HepG2 (cell line): ENCODE measurements around the gene PSME3IP1. TPM values are rescaled to one million over a fixed set of nuclear protein-coding genes. Genes with fewer than 3 reads are reported as not detected.

Experiments
- CBFB ChIP-seq: sonication (generic); formaldehyde crosslinking; IDR thresholded peaks from 2 replicates; pipeline ENCODE4 v1.4.0; 2020; ENCODE audit warnings: missing genetic modification reagents
- FOXA3 ChIP-seq: IDR thresholded peaks from 2 replicates; pipeline ENCODE4 v1.6.1; 2016; ENCODE audit warnings: missing genetic modification reagents, missing compliant biosample characterization
- FOXM1 ChIP-seq: sonication (generic); formaldehyde crosslinking; IDR thresholded peaks from 2 replicates; pipeline ENCODE4 v1.5.0; 2020; ENCODE audit warnings: missing genetic modification reagents
- FOXO1 ChIP-seq: sonication (generic); formaldehyde crosslinking; IDR thresholded peaks from 2 replicates; pipeline ENCODE4 v1.4.0; 2020; ENCODE audit warnings: missing genetic modification reagents
- KDM3A ChIP-seq: IDR thresholded peaks from 2 replicates; pipeline ENCODE4 v1.6.1; 2018; ENCODE audit warnings: low read depth, missing compliant biosample characterization
- MATR3 ChIP-seq: sonication (generic); formaldehyde crosslinking; IDR thresholded peaks from 2 replicates; pipeline ENCODE4 v1.4.0; 2020; ENCODE audit warnings: missing genetic modification reagents
- NR2C2 ChIP-seq: sonication (generic); formaldehyde crosslinking; IDR thresholded peaks from 2 replicates; pipeline ENCODE4 v1.4.0; 2020; ENCODE audit warnings: missing genetic modification reagents, mild to moderate bottlenecking, moderate library complexity, borderline replicate concordance
- ONECUT2 ChIP-seq: sonication (generic); formaldehyde crosslinking; IDR thresholded peaks from 2 replicates; pipeline ENCODE4 v1.4.0; 2020; ENCODE audit warnings: missing genetic modification reagents
- RCOR2 ChIP-seq: IDR thresholded peaks from 2 replicates; pipeline ENCODE4 v1.6.1; 2016; ENCODE audit warnings: missing biosample characterization, missing genetic modification reagents
- RXRB ChIP-seq: IDR thresholded peaks from 2 replicates; pipeline ENCODE4 v1.6.1; 2016; ENCODE audit warnings: borderline replicate concordance, missing genetic modification reagents, missing compliant biosample characterization
- ZBTB1 ChIP-seq: sonication (generic); formaldehyde crosslinking; IDR thresholded peaks from 2 replicates; pipeline ENCODE4 v1.4.0; 2020; ENCODE audit warnings: missing genetic modification reagents, borderline replicate concordance
- ZNF10 ChIP-seq: sonication (generic); formaldehyde crosslinking; IDR thresholded peaks from 2 replicates; pipeline ENCODE4 v1.4.0; 2020; ENCODE audit warnings: mild to moderate bottlenecking, low read depth, missing genetic modification reagents, borderline replicate concordance
- ZNF160 ChIP-seq: sonication (generic); formaldehyde crosslinking; IDR thresholded peaks from 2 replicates; pipeline ENCODE4 v1.8.0; 2022; ENCODE audit warnings: mild to moderate bottlenecking, inconsistent platforms, missing genetic modification reagents
- ZNF251 ChIP-seq: sonication (generic); formaldehyde crosslinking; IDR thresholded peaks from 2 replicates; pipeline ENCODE4 v1.9.0; 2021; ENCODE audit warnings: mild to moderate bottlenecking, missing genetic modification reagents
- ZNF326 ChIP-seq: sonication (generic); formaldehyde crosslinking; IDR thresholded peaks from 2 replicates; pipeline ENCODE4 v1.4.0; 2020; ENCODE audit warnings: missing genetic modification reagents, borderline replicate concordance
- ZNF616 ChIP-seq: sonication (generic); formaldehyde crosslinking; IDR thresholded peaks from 2 replicates; pipeline ENCODE4 v1.5.0; 2020; ENCODE audit warnings: low read depth, mild to moderate bottlenecking, missing genetic modification reagents
- ZNF747 ChIP-seq: sonication (generic); formaldehyde crosslinking; IDR thresholded peaks from 2 replicates; pipeline ENCODE4 v1.8.1; 2023; ENCODE audit warnings: missing genetic modification reagents, mild to moderate bottlenecking, borderline replicate concordance
- ZNF83 ChIP-seq: sonication (generic); formaldehyde crosslinking; IDR thresholded peaks from 2 replicates; pipeline ENCODE4 v1.4.0; 2020; ENCODE audit warnings: missing genetic modification reagents, mild to moderate bottlenecking, borderline replicate concordance
- ZSCAN31 ChIP-seq: sonication (generic); formaldehyde crosslinking; IDR thresholded peaks from 2 replicates; pipeline ENCODE4 v1.5.0; 2020; ENCODE audit warnings: low read depth, mild to moderate bottlenecking, missing genetic modification reagents
- polyA plus RNA-seq, 8 experiments: library from polyadenylated mRNA; depleted of rRNA in 3 of 8; stranded (reverse) in 7 of 8; unstranded in 1 of 8; fragments of >200 nt; fragmentation: Illumina TruSeq in 4 of 8; extraction: Trizol in 4 of 8; gene quantifications; 2 replicates each; pipeline versions ENCODE4 v1.2.1 to v1.2.3, GENCODE V29; 2011 to 2016; ENCODE audit warnings: low read depth in 4 of 8, missing spikeins in 1 of 8, mixed read lengths in 1 of 8; ENCODE audit not compliant: insufficient read depth in 1 of 8
- total RNA-seq, 5 experiments: library from RNA; depleted of rRNA; stranded (reverse); fragments of >200 nt; fragmentation: Illumina TruSeq; extraction: Trizol; gene quantifications; 2 replicates each; pipeline ENCODE4 v1.2.3, GENCODE V29; 2016; ENCODE audit warnings: low read depth in 1 of 5
- TF ChIP-seq, protein P1 (sequence below): sonication (generic); formaldehyde crosslinking; IDR thresholded peaks from 2 replicates; pipeline ENCODE4 v1.5.1; 2020; ENCODE audit warnings: mild to moderate bottlenecking, missing genetic modification reagents
- TF ChIP-seq, protein P2 (sequence below): IDR thresholded peaks from 2 replicates; pipeline ENCODE4 v1.6.1; 2012; ENCODE audit warnings: inconsistent platforms
- TF ChIP-seq, protein P3 (sequence below): IDR thresholded peaks from 2 replicates; pipeline ENCODE4 v1.6.1; 2016; ENCODE audit warnings: low read depth, borderline replicate concordance
- TF ChIP-seq, protein P4 (sequence below): sonication (generic); formaldehyde crosslinking; IDR thresholded peaks from 2 replicates; pipeline ENCODE4 v1.4.0; 2020; ENCODE audit warnings: mild to moderate bottlenecking, missing genetic modification reagents
- TF ChIP-seq, protein P5 (sequence below), 2 experiments: sonication (generic) in 1 of 2; formaldehyde crosslinking in 1 of 2; IDR thresholded peaks; 2 replicates each; pipeline versions ENCODE4 v1.5.1 to v1.6.1; 2011 to 2020; ENCODE audit warnings: borderline replicate concordance in 1 of 2, low read depth in 1 of 2, low read length in 1 of 2, mild to moderate bottlenecking in 1 of 2, missing genetic modification reagents in 1 of 2, moderate library complexity in 1 of 2

The PSME3IP1 gene
- total and polyA plus RNA-seq, 2 of the 13 experiments (the other 11 are each of a cell fraction or from before 2014, with no cell fraction given): 90.8 to 99.8 TPM

DNA sequence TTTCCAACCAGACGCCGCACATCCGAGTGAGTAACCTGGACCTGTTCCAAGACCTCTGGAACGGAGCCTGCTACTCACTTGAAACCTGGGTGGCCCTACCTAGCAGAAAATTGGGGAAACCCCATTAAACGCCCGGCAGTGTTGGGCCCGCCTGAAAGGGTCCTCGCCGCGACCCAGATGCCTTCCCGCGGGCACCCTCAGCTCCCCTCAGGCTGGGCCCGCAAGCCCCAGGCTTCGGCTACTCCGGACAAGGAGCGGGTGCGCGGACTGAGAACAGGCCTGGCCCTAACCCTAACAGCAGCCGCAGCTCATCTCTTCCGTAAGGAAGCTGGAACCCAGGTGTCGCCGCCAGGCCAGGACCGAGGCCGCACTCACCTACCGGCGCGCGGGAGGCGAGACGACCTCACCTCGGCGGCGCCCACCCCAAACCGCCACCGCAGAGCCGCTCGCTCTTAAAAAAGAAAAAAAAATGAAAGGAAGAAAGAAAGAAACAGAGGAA, 344 bp downstream of the PSME3IP1 start (continued):
- TF ChIP-seq ZNF160 (no peak), ZNF251 (CRISPR knock-in tag) (no peak; the same call in 1 of the 2 replicates), ZNF83 (no peak), ZBTB1 (CRISPR knock-in tag) (no peak), NR2C2 (CRISPR knock-in tag) (peak; percentile 11; the same call in 1 of the 2 replicates), CBFB (CRISPR knock-in tag) (no peak), ZSCAN31 (no peak), ZNF616 (CRISPR knock-in tag) (no peak), FOXA3 (CRISPR knock-in tag) (no peak), RXRB (CRISPR knock-in tag) (no peak), MATR3 (CRISPR knock-in tag) (no peak), FOXO1 (no peak), ZNF10 (CRISPR knock-in tag) (no peak), ZNF747 (CRISPR knock-in tag) (no peak), FOXM1 (CRISPR knock-in tag) (no peak), RCOR2 (no peak), ONECUT2 (CRISPR knock-in tag) (no peak), ZNF326 (CRISPR knock-in tag) (no peak), KDM3A (no peak)
- TF ChIP-seq, protein P1, sequence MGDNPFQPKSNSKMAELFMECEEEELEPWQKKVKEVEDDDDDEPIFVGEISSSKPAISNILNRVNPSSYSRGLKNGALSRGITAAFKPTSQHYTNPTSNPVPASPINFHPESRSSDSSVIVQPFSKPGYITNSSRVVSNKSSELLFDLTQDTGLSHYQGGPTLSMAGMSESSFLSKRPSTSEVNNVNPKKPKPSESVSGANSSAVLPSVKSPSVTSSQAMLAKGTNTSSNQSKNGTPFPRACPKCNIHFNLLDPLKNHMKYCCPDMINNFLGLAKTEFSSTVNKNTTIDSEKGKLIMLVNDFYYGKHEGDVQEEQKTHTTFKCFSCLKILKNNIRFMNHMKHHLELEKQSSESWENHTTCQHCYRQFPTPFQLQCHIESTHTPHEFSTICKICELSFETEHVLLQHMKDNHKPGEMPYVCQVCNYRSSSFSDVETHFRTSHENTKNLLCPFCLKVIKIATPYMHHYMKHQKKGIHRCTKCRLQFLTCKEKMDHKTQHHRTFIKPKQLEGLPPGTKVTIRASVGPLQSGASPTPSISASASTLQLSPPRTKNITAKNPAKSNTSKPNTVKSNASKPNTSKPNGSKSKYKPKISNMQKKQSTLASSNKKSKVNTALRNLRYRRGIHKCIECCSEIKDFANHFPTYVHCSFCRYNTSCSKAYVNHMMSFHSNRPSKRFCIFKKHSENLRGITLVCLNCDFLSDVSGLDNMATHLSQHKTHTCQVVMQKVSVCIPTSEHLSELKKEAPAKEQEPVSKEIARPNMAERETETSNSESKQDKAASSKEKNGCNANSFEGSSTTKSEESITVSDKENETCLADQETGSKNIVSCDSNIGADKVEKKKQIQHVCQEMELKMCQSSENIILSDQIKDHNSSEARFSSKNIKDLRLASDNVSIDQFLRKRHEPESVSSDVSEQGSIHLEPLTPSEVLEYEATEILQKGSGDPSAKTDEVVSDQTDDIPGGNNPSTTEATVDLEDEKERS (CRISPR knock-in tag): no peak
- TF ChIP-seq, protein P2, sequence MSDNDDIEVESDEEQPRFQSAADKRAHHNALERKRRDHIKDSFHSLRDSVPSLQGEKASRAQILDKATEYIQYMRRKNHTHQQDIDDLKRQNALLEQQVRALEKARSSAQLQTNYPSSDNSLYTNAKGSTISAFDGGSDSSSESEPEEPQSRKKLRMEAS: no peak; the same call in none of the 2 replicates
- TF ChIP-seq, protein P3, sequence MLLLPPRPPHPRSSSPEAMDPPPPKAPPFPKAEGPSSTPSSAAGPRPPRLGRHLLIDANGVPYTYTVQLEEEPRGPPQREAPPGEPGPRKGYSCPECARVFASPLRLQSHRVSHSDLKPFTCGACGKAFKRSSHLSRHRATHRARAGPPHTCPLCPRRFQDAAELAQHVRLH: no peak; the same call in 1 of the 2 replicates
- TF ChIP-seq, protein P4, sequence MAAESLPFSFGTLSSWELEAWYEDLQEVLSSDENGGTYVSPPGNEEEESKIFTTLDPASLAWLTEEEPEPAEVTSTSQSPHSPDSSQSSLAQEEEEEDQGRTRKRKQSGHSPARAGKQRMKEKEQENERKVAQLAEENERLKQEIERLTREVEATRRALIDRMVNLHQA (CRISPR knock-in tag): no peak
- TF ChIP-seq, protein P5, sequence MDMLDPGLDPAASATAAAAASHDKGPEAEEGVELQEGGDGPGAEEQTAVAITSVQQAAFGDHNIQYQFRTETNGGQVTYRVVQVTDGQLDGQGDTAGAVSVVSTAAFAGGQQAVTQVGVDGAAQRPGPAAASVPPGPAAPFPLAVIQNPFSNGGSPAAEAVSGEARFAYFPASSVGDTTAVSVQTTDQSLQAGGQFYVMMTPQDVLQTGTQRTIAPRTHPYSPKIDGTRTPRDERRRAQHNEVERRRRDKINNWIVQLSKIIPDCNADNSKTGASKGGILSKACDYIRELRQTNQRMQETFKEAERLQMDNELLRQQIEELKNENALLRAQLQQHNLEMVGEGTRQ (IDR thresholded peaks at IDR 0.05; ENCODE audit: low read depth, low read length): no peak
- TF ChIP-seq, protein P5 (CRISPR knock-in tag; IDR thresholded peaks at IDR 0.05; ENCODE audit: borderline replicate concordance): no peak
